ENCODE results near the gene SLC9A5.

DNA sequence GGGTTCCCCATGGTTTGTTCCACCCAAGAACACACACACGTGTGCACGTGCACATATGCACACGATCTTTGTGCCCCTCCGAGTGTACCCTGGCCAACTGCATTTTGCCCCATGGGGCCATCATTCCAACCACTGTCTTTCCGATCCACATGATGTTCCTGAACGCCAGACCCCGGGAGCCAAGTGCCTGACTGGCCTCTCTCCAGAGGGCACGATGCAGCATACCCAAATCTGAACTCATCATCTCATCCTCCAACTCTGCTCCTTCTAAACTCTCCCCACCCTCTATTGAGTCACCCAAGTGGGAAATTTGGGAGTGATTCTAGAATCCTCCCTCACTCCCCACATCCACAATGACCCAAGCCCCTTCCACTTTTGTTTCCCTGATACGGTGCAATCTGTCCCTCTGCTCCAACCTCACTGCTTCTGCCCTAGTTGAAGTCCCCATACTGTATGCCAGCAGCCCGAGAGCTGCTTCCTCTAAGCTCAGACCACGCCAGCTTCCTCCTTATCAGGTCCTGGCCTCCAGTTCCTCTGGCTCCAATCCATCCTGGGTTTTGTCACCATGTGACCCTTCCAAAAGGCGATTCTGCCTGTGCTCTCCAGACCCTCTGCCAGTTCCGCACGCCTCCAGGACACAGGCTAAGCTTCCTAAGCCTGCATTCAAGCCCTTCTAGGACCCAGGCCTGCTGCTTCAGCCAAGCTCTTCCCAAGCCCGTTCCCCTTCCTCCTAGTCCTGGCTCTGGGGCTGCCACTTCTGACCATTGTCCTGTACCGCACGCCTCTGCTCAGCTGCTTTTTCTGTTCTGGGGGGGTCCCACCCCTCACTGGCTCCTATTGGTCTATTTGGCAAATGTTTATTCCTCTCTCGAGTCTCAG is 31.9 kb upstream of the SLC9A5 start:
- TF ChIP-seq CTCF (IDR thresholded peaks at IDR 0.05; ENCODE audit: low read depth, low read length) (no peak), EZH2phosphoT487 (IDR thresholded peaks at IDR 0.05; ENCODE audit: low read depth) (no peak)
